Endodermal cell (in vitro differentiated cells): ENCODE results near the gene PRDM12. TPM values are rescaled to one million over a fixed set of nuclear protein-coding genes. Genes with fewer than 3 reads are reported as not detected.

ENCODE experiments used
- DNase-seq: peaks from one replicate; pipeline ENCODE4 v3.0.0-alpha.2; 2017
- H3K27ac ChIP-seq: 2 replicates; pipeline ENCODE4 v1.5.1; 2013; ENCODE audit warnings: mild to moderate bottlenecking, low read depth, low read length, moderate library complexity
- H3K27me3 ChIP-seq: 2 replicates; pipeline ENCODE4 v1.6.1; 2013; ENCODE audit warnings: mild to moderate bottlenecking, low read length, moderate library complexity; ENCODE audit not compliant: insufficient read depth, control insufficient read depth, poor library complexity, severe bottlenecking
- H3K36me3 ChIP-seq: 2 replicates; pipeline ENCODE4 v1.7.0; 2013; ENCODE audit warnings: mild to moderate bottlenecking, low read length, moderate library complexity; ENCODE audit not compliant: control insufficient read depth, insufficient read depth
- H3K4me1 ChIP-seq: one replicate; pipeline ENCODE4 v1.7.0; 2013; ENCODE audit warnings: low read length; ENCODE audit not compliant: control insufficient read depth, insufficient read depth
- H3K4me3 ChIP-seq: 2 replicates; pipeline ENCODE4 v1.5.1; 2013; ENCODE audit warnings: mild to moderate bottlenecking, low read length, moderate library complexity
- H3K9ac ChIP-seq: 2 replicates; pipeline ENCODE4 v1.6.1; 2013; ENCODE audit warnings: mild to moderate bottlenecking, low read length, moderate library complexity; ENCODE audit not compliant: poor library complexity, severe bottlenecking; ENCODE audit errors: extremely low read depth
- H3K9me3 ChIP-seq: 2 replicates; pipeline ENCODE4 v1.6.1; 2013; ENCODE audit warnings: mild to moderate bottlenecking, low read length, moderate library complexity; ENCODE audit not compliant: control insufficient read depth
- H3K27ac Mint-ChIP-seq: 2 replicates; pipeline ENCODE4 v1.8.0; 2020; ENCODE audit warnings: mixed read lengths
- H3K27me3 Mint-ChIP-seq: 2 replicates; pipeline ENCODE4 v1.8.0; 2021; ENCODE audit warnings: mild to moderate bottlenecking, mixed read lengths; ENCODE audit not compliant: insufficient read depth
- H3K36me3 Mint-ChIP-seq: 2 replicates; pipeline ENCODE4 v1.8.0; 2020; ENCODE audit warnings: low read depth, mixed read lengths
- H3K4me1 Mint-ChIP-seq: 2 replicates; pipeline ENCODE4 v1.8.0; 2020; ENCODE audit warnings: mixed read lengths
- H3K4me3 Mint-ChIP-seq: 2 replicates; pipeline ENCODE4 v1.8.0; 2020; ENCODE audit warnings: mild to moderate bottlenecking, moderate library complexity, mixed read lengths
- H3K9me3 Mint-ChIP-seq: 2 replicates; pipeline ENCODE4 v1.8.0; 2020; ENCODE audit warnings: mild to moderate bottlenecking, mixed read lengths
- WGBS, 2 experiments: methylation state at CpG; one replicate each; pipeline versions ENCODE4 v1.1.5 to v1.1.7; 2013; ENCODE audit warnings: missing lambda C conversion rate in 2 of 2, mixed read lengths in 1 of 2; ENCODE audit not compliant: insufficient coverage in 1 of 2, insufficient read length in 1 of 2; 5-methylcytosine and 5-hydroxymethylcytosine counted together
- total RNA-seq, 2 donors: library from RNA; stranded (reverse); fragmentation: NEBNext Ultra II Directional in 1 of 2; extraction: Animal tissue kit (Norgen Biotek cat#: 25700) in 1 of 2; gene quantifications; 2 replicates in 1 of 2; 3 replicates in 1 of 2; pipeline ENCODE4 v1.2.1, GENCODE V29; 2021
- TF ChIP-seq, protein P1 (sequence below): fragments of 200-600 bp; sonication (generic); conservative IDR thresholded peaks from 2 replicates; pipeline ENCODE4 v1.5.0; 2021; ENCODE audit warnings: antibody characterized with exemption, mild to moderate bottlenecking

PRDM12 gene
- total RNA-seq, 2 donors from 2014 or later = not detected

DNA sequence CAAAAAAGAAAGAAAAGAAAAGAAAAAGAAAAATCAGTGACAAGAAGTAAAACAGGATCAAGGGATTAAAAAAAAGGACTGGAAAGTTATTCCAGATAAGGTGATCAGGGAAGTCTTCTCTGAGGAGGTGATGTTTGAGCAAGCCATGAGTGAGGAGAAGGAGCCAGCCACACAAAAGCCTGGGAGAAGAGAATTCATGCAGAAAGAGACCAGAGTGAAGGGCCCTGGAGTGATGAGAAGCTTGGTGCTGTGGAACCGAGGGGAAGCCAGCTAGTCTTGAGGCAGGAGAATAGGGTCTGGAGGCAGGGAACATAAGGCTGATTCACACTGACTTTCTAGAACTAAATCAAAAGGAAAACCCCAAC is 25.2 kb downstream of the PRDM12 start:
- Histone ChIP-seq H3K4me3 (no peak overlapping the region), H3K27me3 (no peaks in the 10 kb centered on the region), H3K9ac (no peak overlapping the region), H3K9me3 (peaks cover 8% of the 10 kb centered on the region), H3K27ac (no peak overlapping the region), H3K36me3 (no peaks in the 10 kb centered on the region), H3K4me1 (no peaks in the 10 kb centered on the region)
- Mint-ChIP-seq H3K4me3 (no peak overlapping the region), H3K27ac (no peak overlapping the region), H3K9me3 (peaks cover 8% of the 10 kb centered on the region), H3K27me3 (peaks cover 12% of the 10 kb centered on the region), H3K36me3 (no peaks in the 10 kb centered on the region), H3K4me1 (peaks cover 18% of the 10 kb centered on the region)
- no peak for DNase-seq
- WGBS, 2 experiments = 75 to 85% methylated on average over 1 of the region's 1 CpG
- TF ChIP-seq, protein P1, sequence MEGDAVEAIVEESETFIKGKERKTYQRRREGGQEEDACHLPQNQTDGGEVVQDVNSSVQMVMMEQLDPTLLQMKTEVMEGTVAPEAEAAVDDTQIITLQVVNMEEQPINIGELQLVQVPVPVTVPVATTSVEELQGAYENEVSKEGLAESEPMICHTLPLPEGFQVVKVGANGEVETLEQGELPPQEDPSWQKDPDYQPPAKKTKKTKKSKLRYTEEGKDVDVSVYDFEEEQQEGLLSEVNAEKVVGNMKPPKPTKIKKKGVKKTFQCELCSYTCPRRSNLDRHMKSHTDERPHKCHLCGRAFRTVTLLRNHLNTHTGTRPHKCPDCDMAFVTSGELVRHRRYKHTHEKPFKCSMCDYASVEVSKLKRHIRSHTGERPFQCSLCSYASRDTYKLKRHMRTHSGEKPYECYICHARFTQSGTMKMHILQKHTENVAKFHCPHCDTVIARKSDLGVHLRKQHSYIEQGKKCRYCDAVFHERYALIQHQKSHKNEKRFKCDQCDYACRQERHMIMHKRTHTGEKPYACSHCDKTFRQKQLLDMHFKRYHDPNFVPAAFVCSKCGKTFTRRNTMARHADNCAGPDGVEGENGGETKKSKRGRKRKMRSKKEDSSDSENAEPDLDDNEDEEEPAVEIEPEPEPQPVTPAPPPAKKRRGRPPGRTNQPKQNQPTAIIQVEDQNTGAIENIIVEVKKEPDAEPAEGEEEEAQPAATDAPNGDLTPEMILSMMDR = no peak

DNA sequence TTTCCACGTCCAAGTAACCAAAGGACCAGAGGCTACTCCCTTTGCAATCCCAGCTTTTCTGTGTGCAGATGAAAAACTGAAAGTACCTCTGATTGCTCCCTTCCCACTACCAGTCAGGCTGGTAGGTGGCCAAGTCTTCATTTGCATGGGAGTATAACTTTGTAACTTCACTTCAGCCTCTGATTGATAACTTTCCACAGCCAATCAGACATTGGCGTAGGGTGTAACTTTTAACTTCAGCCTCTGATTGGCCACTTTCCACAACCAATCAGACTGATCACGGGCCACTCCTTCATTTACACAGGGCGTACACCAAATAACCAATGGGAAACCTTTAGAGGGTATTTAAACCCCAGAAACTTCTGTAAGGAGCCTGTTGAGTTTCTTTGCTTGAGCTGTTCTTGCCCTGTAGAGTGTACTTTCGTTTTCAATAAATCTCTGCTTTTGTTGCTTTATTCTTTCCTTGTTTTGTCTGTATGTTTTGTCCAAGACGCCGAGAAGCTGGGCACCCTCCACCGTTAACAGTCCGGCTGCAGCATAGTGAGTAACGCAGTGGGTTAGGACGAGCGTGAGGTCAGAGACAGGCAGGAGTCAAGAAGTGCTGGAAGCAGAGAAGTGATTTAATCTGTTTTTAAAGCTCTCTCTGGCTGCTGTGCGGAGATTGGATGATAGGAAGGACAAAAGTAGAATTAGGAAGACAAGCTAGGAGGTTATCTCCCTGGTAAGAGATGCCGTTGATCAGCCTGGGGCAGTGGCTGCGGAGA is 25.7 kb downstream of the PRDM12 start:
- no peaks in the 10 kb centered on the region for H3K27me3 ChIP-seq
- H3K4me3 ChIP-seq = no peak overlapping the region
- peaks cover 2% of the 10 kb centered on the region for H3K9me3 ChIP-seq
- WGBS, 2 experiments = 84% methylated on average over 15 of the region's 15 CpGs
- no peaks in the 10 kb centered on the region for H3K36me3 ChIP-seq
- Mint-ChIP-seq H3K4me3 (no peak overlapping the region), H3K36me3 (peaks cover under 1% of the 10 kb centered on the region), H3K27me3 (peaks cover 11% of the 10 kb centered on the region), H3K9me3 (peaks cover 3% of the 10 kb centered on the region), H3K27ac (no peak overlapping the region), H3K4me1 (peaks cover 21% of the 10 kb centered on the region)
- DNase-seq = peak; percentile 86
- no peak overlapping the region for H3K27ac ChIP-seq
- TF ChIP-seq, protein P1 = no peak
- H3K4me1 ChIP-seq = no peaks in the 10 kb centered on the region
- H3K9ac ChIP-seq = no peak overlapping the region

DNA sequence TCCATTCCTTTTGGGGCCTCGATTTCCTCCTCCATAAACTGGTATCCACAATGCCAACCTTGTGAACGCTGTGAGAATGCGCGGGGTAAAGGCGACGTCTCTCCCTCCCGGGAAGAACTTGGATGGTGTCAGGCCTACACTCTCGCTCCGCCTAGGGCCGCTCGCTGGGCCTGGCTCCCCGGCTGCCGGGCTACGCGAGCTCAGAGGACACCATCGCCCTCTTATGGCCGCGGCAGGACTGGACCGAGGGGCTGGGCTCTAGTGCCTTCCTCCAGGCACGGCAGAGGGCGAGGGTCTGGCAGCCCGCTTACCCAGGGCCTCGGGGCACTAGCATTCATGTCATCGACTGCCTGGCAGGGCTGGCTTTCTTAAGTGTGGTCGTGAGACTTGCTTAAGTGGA is 27.9 kb downstream of the PRDM12 start:
- Histone ChIP-seq H3K27ac (no peak overlapping the region), H3K9ac (no peak overlapping the region), H3K4me3 (no peak overlapping the region), H3K36me3 (peaks cover 18% of the 10 kb centered on the region), H3K27me3 (no peaks in the 10 kb centered on the region), H3K4me1 (no peaks in the 10 kb centered on the region), H3K9me3 (no peaks in the 10 kb centered on the region)
- peaks cover 30% of the 10 kb centered on the region for H3K4me1 Mint-ChIP-seq
- peaks cover 8% of the 10 kb centered on the region for H3K27me3 Mint-ChIP-seq
- peak overlapping the region; percentile 92 for H3K4me3 Mint-ChIP-seq
- peak overlapping the region; percentile 53 for H3K27ac Mint-ChIP-seq
- no peaks in the 10 kb centered on the region for H3K9me3 Mint-ChIP-seq
- TF ChIP-seq, protein P1 = peak; percentile 85
- 12 to 19% methylated on average over 13 to 25 of the region's 25 CpGs for WGBS, 2 experiments
- H3K36me3 Mint-ChIP-seq = peaks cover 20% of the 10 kb centered on the region
- DNase-seq = peak; percentile 98
